GM21723 (cell line): ENCODE data around the gene NFIB.
A peak's percentile ranks its signal among the peaks of the same experiment; 100 is the strongest.

Experiments
- ATAC-seq: cut with Tn5 transposase; IDR thresholded peaks from one replicate; pipeline ENCODE4 v1.9.1; 2021; ENCODE audit warnings: mild to moderate bottlenecking, moderate library complexity; ENCODE audit not compliant: unreplicated experiment

Gene NFIB

DNA sequence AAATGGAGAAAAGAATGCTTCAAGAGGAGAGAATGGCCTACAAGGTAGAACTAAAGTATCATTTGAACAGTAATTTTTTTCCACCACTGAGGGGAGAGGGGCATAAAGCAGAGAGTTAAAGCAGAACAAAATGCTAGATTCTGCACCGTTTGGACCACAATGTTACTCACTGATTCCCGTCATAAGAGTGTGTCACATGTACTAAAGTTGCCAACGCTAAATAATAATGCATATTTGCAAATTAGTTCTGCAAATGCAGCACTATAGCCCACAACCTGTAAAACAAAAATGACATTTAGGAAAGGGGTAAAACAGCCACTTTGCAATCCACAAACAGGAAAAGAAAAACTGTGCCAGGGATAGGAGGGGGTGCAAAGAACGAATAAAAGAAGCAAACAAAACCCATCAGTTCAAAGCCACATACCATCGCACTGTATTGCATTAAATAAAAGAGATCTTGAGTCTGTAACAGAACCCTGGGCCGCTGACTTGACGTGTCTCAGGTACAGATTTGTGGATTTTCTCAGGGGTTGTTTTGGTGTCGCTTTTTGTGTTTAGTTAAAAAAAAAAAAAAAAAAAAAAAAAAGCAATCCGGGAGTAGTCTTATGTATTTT is 7.7 kb upstream of the NFIB start:
- ATAC-seq: no peak

DNA sequence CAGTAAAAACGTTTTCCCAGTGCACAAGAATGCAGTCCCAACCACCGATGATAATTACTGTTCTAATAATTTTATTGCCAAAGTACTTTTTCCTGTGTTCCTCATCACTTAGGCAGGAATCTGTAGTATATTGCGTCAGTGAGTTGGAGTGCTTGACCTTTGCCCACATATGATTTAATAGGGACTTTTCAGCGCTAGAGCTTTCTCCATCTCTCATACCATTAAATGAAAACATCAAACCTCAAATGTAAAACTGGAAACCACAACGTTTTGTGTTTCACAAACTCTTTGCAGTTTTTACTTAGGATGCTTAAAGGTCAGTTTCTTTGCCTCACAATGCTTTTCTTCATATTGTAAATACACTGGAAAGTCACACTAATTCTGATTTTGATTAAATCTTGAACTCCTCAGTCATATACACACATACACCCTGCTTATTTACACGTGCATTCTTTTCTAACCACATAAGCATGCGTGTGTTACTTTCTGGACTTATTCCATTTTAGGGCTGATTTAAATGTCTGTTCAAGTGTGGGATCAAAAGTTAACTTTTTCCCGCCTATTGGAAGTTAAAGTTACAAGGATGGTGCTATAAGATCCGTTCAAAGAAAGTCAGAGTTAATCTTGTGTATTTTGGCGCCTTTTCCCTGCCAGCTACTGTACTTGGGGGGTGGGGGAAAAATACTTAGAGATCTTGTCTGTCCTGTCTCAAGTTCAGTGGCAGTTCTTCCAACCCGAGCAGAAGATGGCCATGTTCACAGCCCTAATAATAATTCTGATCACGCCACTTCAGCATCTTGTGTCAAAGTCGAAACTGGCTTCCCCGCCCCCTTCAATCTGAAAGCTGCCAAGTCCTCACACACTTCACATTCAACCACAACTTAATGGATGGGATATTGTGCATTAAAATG is 6.6 kb upstream of the NFIB start:
- no peak for ATAC-seq

- ATAC-seq: no peak
These were observed 5.1 kb upstream of the NFIB start for GRCh38 chr9:14318934-14319580.

- no peak for ATAC-seq
These were observed 4.4 kb upstream of the NFIB start for GRCh38 chr9:14318361-14318760.

- peak; percentile 24 for ATAC-seq
These were observed 3.9 kb upstream of the NFIB start for GRCh38 chr9:14317667-14318320.

DNA sequence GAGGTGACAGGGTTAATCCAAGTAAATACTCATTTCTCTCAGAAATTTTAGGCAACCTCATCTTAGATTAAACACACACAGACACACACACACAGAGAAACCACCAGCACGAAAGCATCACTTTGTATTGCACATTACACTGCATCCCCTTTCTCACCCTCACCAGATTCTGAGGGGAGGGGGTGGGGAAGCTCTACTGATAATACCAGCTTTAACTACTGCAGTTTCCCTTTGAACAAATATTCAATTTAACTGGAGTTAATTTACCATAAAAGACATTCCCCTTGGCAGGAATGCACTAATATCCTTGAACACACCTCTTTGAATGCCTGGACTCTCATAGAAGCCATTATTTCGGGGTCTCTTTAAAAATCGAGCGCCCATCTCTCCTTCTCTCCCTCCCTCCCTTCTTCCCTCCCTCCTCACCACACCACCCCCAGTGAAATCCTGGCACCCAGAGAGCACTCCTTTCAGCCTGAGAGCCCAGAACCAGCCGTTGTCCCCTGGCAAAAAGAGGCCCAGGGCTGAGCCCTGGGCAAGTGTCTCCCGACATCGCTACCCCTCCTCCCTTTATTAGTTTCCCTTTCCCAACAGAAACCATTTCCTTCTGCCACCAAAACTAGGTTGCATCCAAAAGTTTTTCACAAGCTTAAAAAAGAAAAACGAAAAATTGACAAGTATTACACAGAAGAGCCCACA is 2.8 kb upstream of the NFIB start:
- ATAC-seq: no peak

- no peak for ATAC-seq
These were observed 2.1 kb upstream of the NFIB start for GRCh38 chr9:14315875-14316601.

- ATAC-seq: peak; percentile 43
These were observed 1.3 kb upstream of the NFIB start for GRCh38 chr9:14314929-14315874.

DNA sequence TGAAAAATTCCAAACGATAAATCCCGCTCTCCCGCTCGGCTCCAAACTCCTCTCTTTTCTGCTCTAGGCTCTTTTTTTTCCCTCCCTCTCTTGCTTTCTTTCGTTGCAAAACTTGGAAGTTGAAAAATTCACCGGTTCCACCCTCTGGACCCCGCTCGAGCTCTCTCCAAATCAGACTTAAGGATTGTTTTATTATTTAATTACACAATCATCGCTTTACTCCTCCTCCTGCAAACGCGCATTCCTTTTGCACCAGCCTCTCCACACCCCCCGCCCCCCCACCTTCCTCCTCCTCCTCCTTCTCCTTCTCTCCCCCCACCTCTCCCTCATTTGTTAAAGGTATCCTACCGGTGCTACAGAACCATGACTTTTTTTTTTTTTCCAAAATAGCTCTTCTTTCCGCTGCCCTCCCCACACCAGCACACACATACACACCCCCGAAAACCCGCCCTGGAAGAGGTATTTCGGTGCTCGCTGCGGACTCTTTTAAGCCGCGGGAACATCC is 535 bp upstream of the NFIB start:
- no peak for ATAC-seq

DNA sequence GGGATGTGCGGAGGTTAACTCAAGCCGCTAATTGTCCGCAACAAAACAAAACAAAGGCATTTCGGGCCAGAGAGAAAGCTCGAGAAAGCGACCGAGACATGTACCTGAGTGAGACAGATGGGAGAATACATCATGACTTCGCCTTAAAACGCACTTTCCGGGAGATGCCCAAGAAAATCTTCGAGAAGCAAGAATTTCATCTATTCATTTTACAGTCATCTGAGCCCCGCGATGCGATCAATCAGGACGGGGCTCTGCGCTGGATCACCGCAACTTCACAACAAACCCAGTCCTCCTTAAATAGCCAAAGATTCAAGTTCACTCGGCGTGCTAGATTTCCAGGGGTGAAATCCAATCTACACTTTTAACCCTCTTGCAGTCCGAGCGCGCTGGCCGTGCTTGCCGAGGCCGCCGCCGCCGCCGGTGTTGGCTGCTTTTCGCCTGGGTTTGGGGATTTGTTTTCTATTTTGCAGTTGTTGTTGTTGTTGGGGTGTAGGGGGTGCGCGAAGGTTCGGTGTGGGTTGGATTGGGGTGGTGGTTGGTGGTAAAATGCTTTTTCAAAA is 482 bp downstream of the NFIB start:
- ATAC-seq: no peak

DNA sequence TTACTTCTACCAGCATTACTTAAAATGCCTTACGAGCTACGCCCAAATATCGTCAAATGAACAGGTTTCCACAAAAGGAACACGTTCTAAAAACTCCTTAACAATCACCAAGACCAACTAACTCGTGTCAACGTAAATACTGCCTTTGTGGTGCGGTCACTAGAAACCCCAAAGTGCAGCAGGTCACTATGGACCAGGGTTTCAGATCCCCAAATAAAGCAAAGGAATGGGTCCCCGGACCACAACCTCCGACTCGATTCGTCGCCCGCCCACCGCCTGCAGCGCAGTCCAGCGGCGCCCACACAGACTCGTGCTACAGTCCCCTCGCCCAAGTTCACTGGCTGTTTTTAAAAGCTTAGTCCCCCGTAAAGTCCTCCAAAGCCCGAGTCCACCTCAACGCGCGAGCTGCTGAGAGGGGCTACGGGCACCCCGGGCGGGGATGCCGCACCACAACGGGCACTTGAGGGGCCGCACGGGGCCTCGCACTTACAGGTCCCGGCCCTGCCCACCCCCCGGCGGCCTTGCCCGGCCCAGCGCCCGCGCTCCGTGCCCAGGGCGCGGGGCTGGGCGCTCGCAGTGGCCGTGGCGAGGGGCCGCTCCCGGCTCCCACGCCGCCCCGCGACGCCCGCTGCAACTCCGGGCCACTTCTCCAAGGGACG is 1.1 kb downstream of the NFIB start:
- no peak for ATAC-seq

GRCh38 chr9:14311956-14312685 is 1.8 kb downstream of the NFIB start:
- no peak for ATAC-seq

GRCh38 chr9:14311171-14311949 is 2.6 kb downstream of the NFIB start:
- ATAC-seq: no peak

GRCh38 chr9:14310311-14310710 is 3.6 kb downstream of the NFIB start:
- no peak for ATAC-seq

- no peak for ATAC-seq
These were observed 4.5 kb downstream of the NFIB start for GRCh38 chr9:14309403-14309802.

DNA sequence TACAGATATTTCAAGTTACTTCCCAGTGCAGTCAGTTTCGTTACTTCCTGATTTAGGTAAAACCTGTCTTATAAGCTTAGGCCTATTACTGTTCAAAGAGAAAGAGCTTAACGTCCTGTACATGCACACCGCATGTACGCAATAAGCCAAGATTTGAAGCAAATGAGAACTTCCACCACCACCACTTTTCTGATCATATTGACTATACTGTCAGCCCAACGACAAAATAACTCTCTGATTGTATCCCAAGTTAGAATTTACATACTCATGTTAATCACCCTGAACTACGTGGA is 5.1 kb downstream of the NFIB start:
- ATAC-seq: no peak
